ENCODE data around the gene LVRN.

- TF ChIP-seq CTCF (IDR thresholded peaks at IDR 0.05) (no peak), POLR2AphosphoS5 (IDR thresholded peaks at IDR 0.05) (no peak), POLR2A (IDR thresholded peaks at IDR 0.05) (no peak)
These were observed 15.0 kb upstream of the LVRN start for GRCh38 chr5:115947260-115947659.
